ENCODE results near the gene SLC25A36. TPM values are rescaled to one million over a fixed set of nuclear protein-coding genes. Genes with fewer than 3 reads are reported as not detected.

Gene SLC25A36
- total and polyA plus RNA-seq, 2 of the 4 experiments (the other 2 are of a cell fraction) = 31.3 to 76.7 TPM

DNA sequence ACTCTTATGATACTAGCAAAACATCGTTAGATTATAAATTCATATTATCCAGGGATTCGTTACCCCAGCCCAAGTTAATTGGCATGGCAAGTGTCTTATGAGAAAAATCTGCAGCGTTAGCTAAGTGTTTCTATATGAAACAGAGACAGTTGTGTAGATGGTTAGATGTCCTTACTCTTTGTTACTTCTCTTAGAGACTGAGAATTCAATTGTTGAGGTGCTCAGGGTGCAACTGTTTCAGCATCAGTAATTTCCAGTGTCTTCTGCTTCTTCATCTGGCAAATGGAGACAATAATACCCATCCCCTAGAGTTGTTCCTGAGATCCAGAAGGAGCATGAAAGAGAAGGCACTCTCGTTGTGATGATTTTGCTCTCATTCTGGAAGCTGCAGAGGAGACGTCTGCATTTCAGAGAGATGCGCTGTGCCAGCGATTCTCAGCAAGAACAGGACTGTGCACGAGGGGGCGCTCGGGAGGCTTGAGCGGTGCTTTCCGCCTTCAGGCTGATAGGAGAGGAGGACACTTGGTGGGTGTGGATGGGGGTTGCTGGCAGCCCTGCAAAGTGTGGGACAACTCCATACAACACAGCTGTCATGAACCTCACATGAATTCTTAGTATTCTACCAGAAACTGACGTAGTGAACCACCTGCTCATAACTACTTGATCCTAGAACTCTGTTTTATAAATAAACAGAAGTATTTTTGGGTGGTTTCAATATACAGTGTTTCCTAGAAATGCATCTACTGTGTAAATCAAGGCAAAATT, 69.8 kb downstream of the SLC25A36 start (continued):
- TF ChIP-seq ELK1 (IDR thresholded peaks at IDR 0.05; ENCODE audit: borderline replicate concordance, low read depth, low read length) = no peak

GRCh38 chr3:141011997-141012262, 70.3 kb downstream of the SLC25A36 start:
- Histone ChIP-seq H3K36me3 (ENCODE audit: control insufficient read depth, insufficient read depth, low read length) (no peaks in the 10 kb centered on the region), H3K14ac (replicated peaks; ENCODE audit: low read depth, low read length) (no peak overlapping the region), H3K4ac (ENCODE audit: low read depth, low read length) (no peak overlapping the region), H3K56ac (ENCODE audit: extremely low read depth, insufficient read depth, low read length) (no peak overlapping the region), H3K27ac (ENCODE audit: insufficient read depth, low read length) (no peak overlapping the region), H3K4me3 (ENCODE audit: insufficient read depth, low read depth, low read length) (no peak overlapping the region), H4K91ac (ENCODE audit: insufficient read depth, low read depth, low read length) (no peak overlapping the region), H3K27me3 (ENCODE audit: control insufficient read depth, insufficient read depth, low read length) (peaks cover 7% of the 10 kb centered on the region), H3K4me1 (ENCODE audit: control insufficient read depth, insufficient read depth, low read length) (no peaks in the 10 kb centered on the region), H4K8ac (ENCODE audit: low read depth in 2 of 2, low read length in 2 of 2) (no peak overlapping the region), H3K9ac (ENCODE audit: low read depth, low read length) (no peak overlapping the region), H2AFZ (replicated peaks; ENCODE audit: low read length, poor library complexity) (no peak overlapping the region), H2BK20ac (ENCODE audit: low read depth, low read length) (no peak overlapping the region), H3K9me1 (ENCODE audit: insufficient read depth, low read length) (no peaks in the 10 kb centered on the region), H2BK5ac (ENCODE audit: low read depth, low read length, poor library complexity, severe bottlenecking) (no peak overlapping the region), H3K23ac (ENCODE audit: low read depth, low read length) (no peak overlapping the region), H3K9me3 (ENCODE audit: control insufficient read depth, insufficient read depth, low read length) (no peaks in the 10 kb centered on the region), H3K18ac (ENCODE audit: low read depth, low read length) (no peak overlapping the region), H2AK9ac (replicated peaks; ENCODE audit: low read depth, low read length, poor library complexity) (no peak overlapping the region), H4K20me1 (ENCODE audit: insufficient read depth, low read length) (no peaks in the 10 kb centered on the region), H3K79me1 (ENCODE audit: low read depth in 1 of 2, low read length in 2 of 2) (no peaks in the 10 kb centered on the region), H2BK120ac (ENCODE audit: low read depth, low read length) (no peak overlapping the region), H2BK15ac (ENCODE audit: low read depth, low read length) (no peak overlapping the region), H3K4me2 (ENCODE audit: low read depth, low read length) (no peak overlapping the region), H2AK5ac (ENCODE audit: low read depth, low read length) (no peak overlapping the region), H4K5ac (ENCODE audit: low read depth, low read length) (no peak overlapping the region)
- dilution Hi-C loops (cut with HindIII; ENCODE audit: low sequenced_read_pairs, unreplicated experiment) (no loop called here), in situ Hi-C loops (cut with MboI; ENCODE audit: low sequenced_read_pairs) (no loop called here), intact Hi-C loops (cut with micrococcal nuclease) (loop anchor here (1.0 kb wide), 1 partner anchor 180 kb away; no protein-coding TSS in a partner anchor)
- ATAC-seq (ENCODE audit: low read depth) = no peak
- POLR2A ChIA-PET (ENCODE audit: unreplicated experiment) = no interaction called here
- CTCF ChIA-PET = interaction anchor here (1.0 to 2.1 kb wide), 4 partner anchors 11 to 109 kb away, joined by 3 to 16 read pairs (median 4); no protein-coding TSS in a partner anchor
- no peak for DNase-seq
- WGBS, 2 experiments (ENCODE audit: extremely low coverage in 2 of 2, insufficient read length in 1 of 2) = no CpG with 5 or more reads among the region's 4 CpGs
- no TSS peak for BruUV-seq (replicated peaks)
- no peak for TF ChIP-seq RCOR1 (IDR thresholded peaks at IDR 0.05; ENCODE audit: insufficient replicate concordance, low read length)
- TF ChIP-seq NFE2L2 (IDR thresholded peaks at IDR 0.05; ENCODE audit: low read depth, low read length) = no peak
- no peak for TF ChIP-seq RFX5 (IDR thresholded peaks at IDR 0.05; ENCODE audit: low read depth, low read length)
- TF ChIP-seq ELK1 (IDR thresholded peaks at IDR 0.05; ENCODE audit: borderline replicate concordance, low read depth, low read length) = no peak
- no peak for TF ChIP-seq SMC3 (IDR thresholded peaks at IDR 0.05; ENCODE audit: low read depth, low read length)
- TF ChIP-seq, protein P1, sequence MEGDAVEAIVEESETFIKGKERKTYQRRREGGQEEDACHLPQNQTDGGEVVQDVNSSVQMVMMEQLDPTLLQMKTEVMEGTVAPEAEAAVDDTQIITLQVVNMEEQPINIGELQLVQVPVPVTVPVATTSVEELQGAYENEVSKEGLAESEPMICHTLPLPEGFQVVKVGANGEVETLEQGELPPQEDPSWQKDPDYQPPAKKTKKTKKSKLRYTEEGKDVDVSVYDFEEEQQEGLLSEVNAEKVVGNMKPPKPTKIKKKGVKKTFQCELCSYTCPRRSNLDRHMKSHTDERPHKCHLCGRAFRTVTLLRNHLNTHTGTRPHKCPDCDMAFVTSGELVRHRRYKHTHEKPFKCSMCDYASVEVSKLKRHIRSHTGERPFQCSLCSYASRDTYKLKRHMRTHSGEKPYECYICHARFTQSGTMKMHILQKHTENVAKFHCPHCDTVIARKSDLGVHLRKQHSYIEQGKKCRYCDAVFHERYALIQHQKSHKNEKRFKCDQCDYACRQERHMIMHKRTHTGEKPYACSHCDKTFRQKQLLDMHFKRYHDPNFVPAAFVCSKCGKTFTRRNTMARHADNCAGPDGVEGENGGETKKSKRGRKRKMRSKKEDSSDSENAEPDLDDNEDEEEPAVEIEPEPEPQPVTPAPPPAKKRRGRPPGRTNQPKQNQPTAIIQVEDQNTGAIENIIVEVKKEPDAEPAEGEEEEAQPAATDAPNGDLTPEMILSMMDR (conservative IDR thresholded peaks at IDR 0.05; ENCODE audit: low read depth, low read length) = no peak
- no peak for TF ChIP-seq POLR2A (IDR thresholded peaks at IDR 0.05; ENCODE audit: low read depth, low read length)
- no peak for TF ChIP-seq BHLHE40 (IDR thresholded peaks at IDR 0.05; ENCODE audit: low read depth, low read length)
- TF ChIP-seq FOS (IDR thresholded peaks at IDR 0.05; ENCODE audit: low read depth, low read length) = no peak
- TF ChIP-seq MXI1 (IDR thresholded peaks at IDR 0.05; ENCODE audit: borderline replicate concordance, low read depth, low read length) = no peak
- TF ChIP-seq CHD1 (IDR thresholded peaks at IDR 0.05; ENCODE audit: low read depth, low read length) = no peak

Data from IMR-90 (cell line).